HepG2 (cell line): Measurements from ENCODE around the gene UBXN6. TPM values are rescaled to one million over a fixed set of nuclear protein-coding genes. Genes with fewer than 3 reads are reported as not detected.

Experiments
- ATF7 ChIP-seq, 2 experiments: fragments of 450-650 bp in 1 of 2; sonication (generic) in 1 of 2; formaldehyde crosslinking in 1 of 2; IDR thresholded peaks; 2 replicates each; pipeline versions ENCODE4 v1.4.0 to v1.6.1; 2016 to 2020; ENCODE audit warnings: antibody characterized with exemption in 1 of 2, mild to moderate bottlenecking in 1 of 2, missing genetic modification reagents in 1 of 2
- CBFB ChIP-seq: sonication (generic); formaldehyde crosslinking; IDR thresholded peaks from 2 replicates; pipeline ENCODE4 v1.4.0; 2020; ENCODE audit warnings: missing genetic modification reagents
- ELF3 ChIP-seq: IDR thresholded peaks from 2 replicates; pipeline ENCODE4 v1.6.1; 2016; ENCODE audit warnings: missing genetic modification reagents, missing compliant biosample characterization
- GATAD2A ChIP-seq: IDR thresholded peaks from 2 replicates; pipeline ENCODE4 v1.6.1; 2016
- HOXA3 ChIP-seq: sonication (generic); formaldehyde crosslinking; IDR thresholded peaks from 2 replicates; pipeline ENCODE4 v1.5.0; 2020; ENCODE audit warnings: missing genetic modification reagents
- KLF16 ChIP-seq, 2 experiments: sonication (generic) in 1 of 2; formaldehyde crosslinking in 1 of 2; IDR thresholded peaks; 2 replicates each; pipeline versions ENCODE4 v1.6.1 to v1.8.0; 2016 to 2023; ENCODE audit warnings: missing genetic modification reagents in 2 of 2, missing compliant biosample characterization in 1 of 2
- LCORL ChIP-seq, 2 experiments: fragments of 450-650 bp in 1 of 2; sonication (generic) in 1 of 2; formaldehyde crosslinking in 1 of 2; IDR thresholded peaks; 2 replicates each; pipeline versions ENCODE4 v1.5.0 to v1.6.1; 2017 to 2020; ENCODE audit warnings: antibody characterized with exemption in 1 of 2, missing genetic modification reagents in 1 of 2
- MED1 ChIP-seq: sonication (generic); formaldehyde crosslinking; IDR thresholded peaks from 2 replicates; pipeline ENCODE4 v1.4.0; 2020; ENCODE audit warnings: missing genetic modification reagents
- MZF1 ChIP-seq: sonication (generic); formaldehyde crosslinking; IDR thresholded peaks from 2 replicates; pipeline ENCODE4 v1.8.1; 2023; ENCODE audit warnings: mild to moderate bottlenecking, missing genetic modification reagents, borderline replicate concordance
- SAFB2 ChIP-seq: sonication (generic); formaldehyde crosslinking; IDR thresholded peaks from 2 replicates; pipeline ENCODE4 v1.5.1; 2020; ENCODE audit warnings: missing genetic modification reagents, low read depth, mild to moderate bottlenecking, borderline replicate concordance
- TEAD3 ChIP-seq: optimal IDR thresholded peaks from 2 replicates; pipeline ENCODE3; 2016; ENCODE audit warnings: borderline replicate concordance
- ZBTB21 ChIP-seq: sonication (generic); formaldehyde crosslinking; IDR thresholded peaks from 2 replicates; pipeline ENCODE4 v1.4.0; 2020; ENCODE audit warnings: missing genetic modification reagents
- ZNF234 ChIP-seq: sonication (generic); formaldehyde crosslinking; conservative IDR thresholded peaks from 2 replicates; pipeline ENCODE4 v1.5.1; 2020; ENCODE audit warnings: mild to moderate bottlenecking, missing genetic modification reagents
- ZNF263 ChIP-seq: sonication (generic); formaldehyde crosslinking; IDR thresholded peaks from 2 replicates; pipeline ENCODE4 v1.4.0; 2020; ENCODE audit warnings: missing genetic modification reagents
- ZNF34 ChIP-seq: sonication (generic); formaldehyde crosslinking; IDR thresholded peaks from 2 replicates; pipeline ENCODE4 v1.4.0; 2020; ENCODE audit warnings: mild to moderate bottlenecking, missing genetic modification reagents, borderline replicate concordance
- ZNF557 ChIP-seq: sonication (generic); formaldehyde crosslinking; IDR thresholded peaks from 2 replicates; pipeline ENCODE4 v1.4.0; 2020; ENCODE audit warnings: missing genetic modification reagents
- ZNF792 ChIP-seq: IDR thresholded peaks from 2 replicates; pipeline ENCODE4 v1.6.1; 2016
- polyA plus RNA-seq, 8 experiments: library from polyadenylated mRNA; depleted of rRNA in 3 of 8; stranded (reverse) in 7 of 8; unstranded in 1 of 8; fragments of >200 nt; fragmentation: Illumina TruSeq in 4 of 8; extraction: Trizol in 4 of 8; gene quantifications; 2 replicates each; pipeline versions ENCODE4 v1.2.1 to v1.2.3, GENCODE V29; 2011 to 2016; ENCODE audit warnings: low read depth in 4 of 8, missing spikeins in 1 of 8, mixed read lengths in 1 of 8; ENCODE audit not compliant: insufficient read depth in 1 of 8
- total RNA-seq, 5 experiments: library from RNA; depleted of rRNA; stranded (reverse); fragments of >200 nt; fragmentation: Illumina TruSeq; extraction: Trizol; gene quantifications; 2 replicates each; pipeline ENCODE4 v1.2.3, GENCODE V29; 2016; ENCODE audit warnings: low read depth in 1 of 5
- TF ChIP-seq, protein P1 (sequence below): sonication (generic); formaldehyde crosslinking; IDR thresholded peaks from 2 replicates; pipeline ENCODE4 v1.4.0; 2020; ENCODE audit warnings: missing genetic modification reagents; ENCODE audit errors: not compliant biosample characterization
- TF ChIP-seq, protein P2 (sequence below): IDR thresholded peaks from 2 replicates; pipeline ENCODE4 v1.6.1; 2016; ENCODE audit warnings: missing compliant biosample characterization, missing genetic modification reagents, borderline replicate concordance
- TF ChIP-seq, protein P3 (sequence below): sonication (generic); formaldehyde crosslinking; conservative IDR thresholded peaks from 2 replicates; pipeline ENCODE4 v1.8.0; 2022; ENCODE audit warnings: mild to moderate bottlenecking, moderate library complexity, missing genetic modification reagents
- TF ChIP-seq, protein P4 (sequence below): sonication (generic); formaldehyde crosslinking; IDR thresholded peaks from 2 replicates; pipeline ENCODE4 v1.4.0; 2020; ENCODE audit warnings: missing genetic modification reagents

UBXN6 gene
- total and polyA plus RNA-seq, 2 of the 13 experiments (the other 11 are each of a cell fraction or from before 2014, with no cell fraction given), result 34.9 to 35.5 TPM

DNA sequence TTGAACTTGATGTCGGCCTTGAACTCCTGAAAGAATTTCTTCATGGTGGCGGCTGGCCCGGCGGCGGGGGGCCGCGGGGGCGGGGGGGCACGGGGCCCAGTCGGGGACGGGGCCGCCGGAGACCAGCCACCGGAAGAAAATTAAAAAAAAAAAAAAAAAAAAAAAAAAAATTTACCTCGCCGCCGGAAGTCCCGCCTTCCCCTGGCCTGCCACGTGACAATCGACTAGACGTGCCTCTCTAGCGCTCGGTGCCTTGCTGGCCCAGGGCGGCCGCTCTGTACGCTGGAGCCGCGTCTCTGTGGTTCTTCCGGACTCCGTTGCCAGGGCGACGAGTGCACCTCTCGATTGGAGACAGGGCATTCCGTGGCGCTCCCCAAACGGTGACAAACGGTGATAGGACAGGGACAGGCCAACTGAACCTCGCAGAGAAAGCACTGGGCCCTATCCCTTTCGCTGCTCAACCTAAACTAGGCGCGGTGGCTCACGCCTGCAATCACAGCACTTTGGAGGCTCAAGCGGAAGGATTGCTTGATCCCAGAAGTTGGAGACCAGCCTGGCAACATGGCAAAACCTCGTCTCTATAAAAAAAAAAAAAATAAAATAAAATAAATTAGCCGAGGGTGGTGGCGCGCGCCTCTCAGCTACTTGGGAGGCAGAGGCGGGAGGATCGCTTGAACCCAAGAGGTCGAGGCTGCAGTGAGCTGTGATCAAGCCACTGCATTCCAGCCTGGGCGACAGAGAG, at the start of gene UBXN6 (continued):
- TF ChIP-seq, protein P1, sequence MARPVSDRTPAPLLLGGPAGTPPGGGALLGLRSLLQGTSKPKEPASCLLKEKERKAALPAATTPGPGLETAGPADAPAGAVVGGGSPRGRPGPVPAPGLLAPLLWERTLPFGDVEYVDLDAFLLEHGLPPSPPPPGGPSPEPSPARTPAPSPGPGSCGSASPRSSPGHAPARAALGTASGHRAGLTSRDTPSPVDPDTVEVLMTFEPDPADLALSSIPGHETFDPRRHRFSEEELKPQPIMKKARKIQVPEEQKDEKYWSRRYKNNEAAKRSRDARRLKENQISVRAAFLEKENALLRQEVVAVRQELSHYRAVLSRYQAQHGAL, result peak; percentile 62
- TF ChIP-seq ZNF263 (CRISPR knock-in tag), result 0 out of 2 replicates have a peak, but pooled peaks have one; percentile 23
- TF ChIP-seq, protein P2, sequence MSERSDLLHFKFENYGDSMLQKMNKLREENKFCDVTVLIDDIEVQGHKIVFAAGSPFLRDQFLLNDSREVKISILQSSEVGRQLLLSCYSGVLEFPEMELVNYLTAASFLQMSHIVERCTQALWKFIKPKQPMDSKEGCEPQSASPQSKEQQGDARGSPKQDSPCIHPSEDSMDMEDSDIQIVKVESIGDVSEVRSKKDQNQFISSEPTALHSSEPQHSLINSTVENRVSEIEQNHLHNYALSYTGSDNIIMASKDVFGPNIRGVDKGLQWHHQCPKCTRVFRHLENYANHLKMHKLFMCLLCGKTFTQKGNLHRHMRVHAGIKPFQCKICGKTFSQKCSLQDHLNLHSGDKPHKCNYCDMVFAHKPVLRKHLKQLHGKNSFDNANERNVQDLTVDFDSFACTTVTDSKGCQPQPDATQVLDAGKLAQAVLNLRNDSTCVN (CRISPR knock-in tag), result peak; percentile 12; the same call in 1 of the 2 replicates
- peak; percentile 78; the same call in 1 of the 2 replicates for TF ChIP-seq CBFB (CRISPR knock-in tag)
- TF ChIP-seq ZNF557, result no peak
- TF ChIP-seq, protein P3, sequence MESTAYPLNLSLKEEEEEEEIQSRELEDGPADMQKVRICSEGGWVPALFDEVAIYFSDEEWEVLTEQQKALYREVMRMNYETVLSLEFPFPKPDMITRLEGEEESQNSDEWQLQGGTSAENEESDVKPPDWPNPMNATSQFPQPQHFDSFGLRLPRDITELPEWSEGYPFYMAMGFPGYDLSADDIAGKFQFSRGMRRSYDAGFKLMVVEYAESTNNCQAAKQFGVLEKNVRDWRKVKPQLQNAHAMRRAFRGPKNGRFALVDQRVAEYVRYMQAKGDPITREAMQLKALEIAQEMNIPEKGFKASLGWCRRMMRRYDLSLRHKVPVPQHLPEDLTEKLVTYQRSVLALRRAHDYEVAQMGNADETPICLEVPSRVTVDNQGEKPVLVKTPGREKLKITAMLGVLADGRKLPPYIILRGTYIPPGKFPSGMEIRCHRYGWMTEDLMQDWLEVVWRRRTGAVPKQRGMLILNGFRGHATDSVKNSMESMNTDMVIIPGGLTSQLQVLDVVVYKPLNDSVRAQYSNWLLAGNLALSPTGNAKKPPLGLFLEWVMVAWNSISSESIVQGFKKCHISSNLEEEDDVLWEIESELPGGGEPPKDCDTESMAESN (CRISPR knock-in tag), result peak; percentile 88
- TF ChIP-seq ELF3 (CRISPR knock-in tag), result peak; percentile 61; the same call in 1 of the 2 replicates
- peak; percentile 79 for TF ChIP-seq MED1 (CRISPR knock-in tag)
- no peak for TF ChIP-seq ZNF34 (CRISPR knock-in tag)
- TF ChIP-seq ZNF234 (CRISPR knock-in tag), result no peak
- no peak for TF ChIP-seq MZF1 (CRISPR knock-in tag)
- TF ChIP-seq HOXA3 (CRISPR knock-in tag), result peak; percentile 88
- TF ChIP-seq KLF16 (CRISPR knock-in tag; IDR thresholded peaks at IDR 0.05), result 0 out of 4 replicates have a peak, but pooled peaks of 1 of the 2 experiments have one; percentile 31
- TF ChIP-seq, protein P4, sequence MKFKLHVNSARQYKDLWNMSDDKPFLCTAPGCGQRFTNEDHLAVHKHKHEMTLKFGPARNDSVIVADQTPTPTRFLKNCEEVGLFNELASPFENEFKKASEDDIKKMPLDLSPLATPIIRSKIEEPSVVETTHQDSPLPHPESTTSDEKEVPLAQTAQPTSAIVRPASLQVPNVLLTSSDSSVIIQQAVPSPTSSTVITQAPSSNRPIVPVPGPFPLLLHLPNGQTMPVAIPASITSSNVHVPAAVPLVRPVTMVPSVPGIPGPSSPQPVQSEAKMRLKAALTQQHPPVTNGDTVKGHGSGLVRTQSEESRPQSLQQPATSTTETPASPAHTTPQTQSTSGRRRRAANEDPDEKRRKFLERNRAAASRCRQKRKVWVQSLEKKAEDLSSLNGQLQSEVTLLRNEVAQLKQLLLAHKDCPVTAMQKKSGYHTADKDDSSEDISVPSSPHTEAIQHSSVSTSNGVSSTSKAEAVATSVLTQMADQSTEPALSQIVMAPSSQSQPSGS (CRISPR knock-in tag), result peak; percentile 77
- TF ChIP-seq ZNF792 (CRISPR knock-in tag), result 0 out of 2 replicates have a peak, but pooled peaks have one; percentile 33
- TF ChIP-seq ATF7 (IDR thresholded peaks at IDR 0.05), result no peak
- no peak for TF ChIP-seq ATF7 (CRISPR knock-in tag; IDR thresholded peaks at IDR 0.05)
- peak; percentile 56; the same call in 1 of the 2 replicates for TF ChIP-seq GATAD2A (CRISPR knock-in tag)
- peak; percentile 61 for TF ChIP-seq TEAD3 (CRISPR knock-in tag)
- TF ChIP-seq SAFB2 (CRISPR knock-in tag), result no peak
- no peak for TF ChIP-seq ZBTB21 (CRISPR knock-in tag)
- no peak for TF ChIP-seq LCORL (IDR thresholded peaks at IDR 0.05)
- TF ChIP-seq LCORL (CRISPR knock-in tag; IDR thresholded peaks at IDR 0.05), result peak; percentile 48; the same call in 1 of the 2 replicates
